ENCODE results near the gene SKAP1. TPM values are rescaled to one million over a fixed set of nuclear protein-coding genes. Genes with fewer than 3 reads are reported as not detected.
"Not testable (repeated sequence)": the region's sequence is repeated elsewhere in the genome, so short reads cannot be mapped to it uniquely, and the experiment has no call there.

Gene SKAP1
- total RNA-seq, 6 donors from 2014 or later, result 1.9 to 5.3 (median 3.9) TPM

GRCh38 chr17:48213797-48214196 lies 216.2 kb downstream of the SKAP1 start:
- DNase-seq (no peak), ATAC-seq (ENCODE audit: low FRiP score in 2 of 2) (no peak)
- H3K4me3 ChIP-seq, result no peak overlapping the region
- no peaks in the 10 kb centered on the region for H3K36me3 ChIP-seq
- TF ChIP-seq POLR2AphosphoS5 (IDR thresholded peaks at IDR 0.05) (no peak), POLR2A (IDR thresholded peaks at IDR 0.05) (no peak), EP300 (IDR thresholded peaks at IDR 0.05) (no peak)
- H3K4me1 ChIP-seq, result no peaks in the 10 kb centered on the region
- no peaks in the 10 kb centered on the region for H3K9me3 ChIP-seq
- H3K27me3 ChIP-seq, result no peaks in the 10 kb centered on the region
- WGBS, 2 donors, result 45 to 58% methylated on average over 2 of the region's 2 CpGs
- no peak overlapping the region for H3K27ac ChIP-seq

- no peaks in the 10 kb centered on the region for H3K9me3 ChIP-seq
- WGBS, 2 donors, result 71 to 89% methylated on average over 4 of the region's 4 CpGs
- no peaks in the 10 kb centered on the region for H3K36me3 ChIP-seq
- H3K27me3 ChIP-seq, result no peaks in the 10 kb centered on the region
- no peak overlapping the region for H3K4me3 ChIP-seq
- no peaks in the 10 kb centered on the region for H3K4me1 ChIP-seq
- H3K27ac ChIP-seq, result no peak overlapping the region
- DNase-seq (no peak), ATAC-seq (ENCODE audit: low FRiP score in 2 of 2) (no peak)
- no peak for TF ChIP-seq CTCF (IDR thresholded peaks at IDR 0.05)
- TF ChIP-seq EP300 (IDR thresholded peaks at IDR 0.05), result no peak
- no peak for TF ChIP-seq POLR2A (IDR thresholded peaks at IDR 0.05)
Observed at GRCh38 chr17:48211787-48212186, 218.2 kb downstream of the SKAP1 start.

DNA sequence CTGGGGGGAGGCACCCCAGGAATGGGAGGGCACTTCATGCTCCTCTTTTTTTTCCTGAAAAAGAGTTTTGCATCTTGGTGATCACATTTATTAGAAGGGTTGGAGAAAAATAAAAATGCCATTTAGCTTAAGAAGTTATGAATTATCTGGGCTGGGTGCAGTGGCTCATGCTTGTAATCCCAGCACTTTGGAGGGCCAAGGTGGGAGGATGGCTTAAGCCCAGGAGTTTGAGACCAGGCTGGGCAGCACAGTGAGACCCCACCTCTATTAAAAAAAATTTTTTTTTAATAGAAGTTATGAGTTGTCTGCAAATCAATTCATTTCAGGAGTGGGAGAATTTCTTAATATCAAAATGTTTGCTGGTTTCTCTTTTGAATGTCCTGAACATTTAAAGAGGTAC lies 219.0 kb downstream of the SKAP1 start:
- no peak for ATAC-seq (ENCODE audit: low FRiP score in 2 of 2)
- Histone ChIP-seq H3K27ac (no peak overlapping the region), H3K36me3 (no peaks in the 10 kb centered on the region), H3K9me3 (no peaks in the 10 kb centered on the region), H3K4me3 (no peak overlapping the region), H3K27me3 (no peaks in the 10 kb centered on the region), H3K4me1 (no peaks in the 10 kb centered on the region)
- DNase-seq, result no peak
- TF ChIP-seq POLR2A (IDR thresholded peaks at IDR 0.05) (no peak), POLR2AphosphoS5 (IDR thresholded peaks at IDR 0.05) (no peak), EP300 (IDR thresholded peaks at IDR 0.05) (no peak), CTCF (IDR thresholded peaks at IDR 0.05) (no peak)

DNA sequence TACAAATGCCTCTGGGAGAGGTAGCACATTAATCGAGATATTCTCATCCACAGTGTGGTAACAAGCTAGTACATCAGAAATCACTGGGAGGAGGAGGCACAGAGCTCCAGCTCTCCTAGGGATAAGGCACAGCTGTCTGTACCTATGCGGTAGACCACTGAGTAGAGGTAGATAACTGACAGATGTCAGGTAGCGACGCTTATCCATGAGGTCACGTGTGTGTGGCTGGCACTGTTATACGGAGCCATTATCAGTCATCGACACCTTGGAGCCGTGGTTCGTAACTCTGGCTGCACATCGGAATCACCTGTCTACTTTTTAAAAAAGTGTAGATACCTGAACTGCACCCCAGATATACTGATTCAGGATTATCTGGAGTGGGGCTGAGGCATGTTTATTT lies 220.0 kb downstream of the SKAP1 start:
- H3K9me3 ChIP-seq, result no peaks in the 10 kb centered on the region
- H3K36me3 ChIP-seq, result no peaks in the 10 kb centered on the region
- no peak for TF ChIP-seq CTCF (IDR thresholded peaks at IDR 0.05)
- TF ChIP-seq POLR2AphosphoS5 (IDR thresholded peaks at IDR 0.05), result no peak
- TF ChIP-seq POLR2A (IDR thresholded peaks at IDR 0.05), result no peak
- TF ChIP-seq EP300 (IDR thresholded peaks at IDR 0.05), result no peak
- no peak overlapping the region for H3K27ac ChIP-seq
- H3K4me1 ChIP-seq, result no peaks in the 10 kb centered on the region
- no peaks in the 10 kb centered on the region for H3K27me3 ChIP-seq
- no peak for ATAC-seq (ENCODE audit: low FRiP score in 2 of 2)
- WGBS, 2 donors, result 90 to 93% methylated on average over 10 of the region's 10 CpGs
- H3K4me3 ChIP-seq, result no peak overlapping the region
- no peak for DNase-seq

GRCh38 chr17:48207776-48208544 lies 222.1 kb downstream of the SKAP1 start:
- no peaks in the 10 kb centered on the region for H3K36me3 ChIP-seq
- no peak overlapping the region for H3K4me3 ChIP-seq
- 57 to 63% methylated on average over 7 of the region's 7 CpGs for WGBS, 2 donors
- H3K4me1 ChIP-seq, result no peaks in the 10 kb centered on the region
- DNase-seq, result no peak
- H3K27ac ChIP-seq, result no peak overlapping the region
- H3K9me3 ChIP-seq, result no peaks in the 10 kb centered on the region
- no peaks in the 10 kb centered on the region for H3K27me3 ChIP-seq
- TF ChIP-seq CTCF (IDR thresholded peaks at IDR 0.05) (no peak), POLR2AphosphoS5 (IDR thresholded peaks at IDR 0.05) (no peak), EP300 (IDR thresholded peaks at IDR 0.05) (no peak), POLR2A (IDR thresholded peaks at IDR 0.05) (no peak)
- ATAC-seq (ENCODE audit: low FRiP score in 2 of 2), result no peak

GRCh38 chr17:48207036-48207435 lies 223.0 kb downstream of the SKAP1 start:
- 90% methylated on average over 4 of the region's 4 CpGs for WGBS, 2 donors
- not testable (repeated sequence) for H3K9me3 ChIP-seq

More at GRCh38 chr17:48207036-48207435, 223.0 kb downstream of the SKAP1 start:
- not testable (repeated sequence) for H3K4me1 ChIP-seq; ATAC-seq (ENCODE audit: low FRiP score in 2 of 2); H3K27me3 ChIP-seq; H3K4me3 ChIP-seq; DNase-seq; H3K36me3 ChIP-seq; H3K27ac ChIP-seq

Measured in upper lobe of left lung (tissue), 6 donors.